ENCODE results near the gene ELOVL2. TPM values are rescaled to one million over a fixed set of nuclear protein-coding genes. Genes with fewer than 3 reads are reported as not detected.
"Not testable (repeated sequence)": the region's sequence is repeated elsewhere in the genome, so short reads cannot be mapped to it uniquely, and the experiment has no call there.

The ELOVL2 gene
- total and polyA plus RNA-seq, 10 of the 15 experiments (the other 5 are each of a cell fraction or from before 2014, with no cell fraction given) = 0.01 to 0.03 TPM; not detected in 8

DNA sequence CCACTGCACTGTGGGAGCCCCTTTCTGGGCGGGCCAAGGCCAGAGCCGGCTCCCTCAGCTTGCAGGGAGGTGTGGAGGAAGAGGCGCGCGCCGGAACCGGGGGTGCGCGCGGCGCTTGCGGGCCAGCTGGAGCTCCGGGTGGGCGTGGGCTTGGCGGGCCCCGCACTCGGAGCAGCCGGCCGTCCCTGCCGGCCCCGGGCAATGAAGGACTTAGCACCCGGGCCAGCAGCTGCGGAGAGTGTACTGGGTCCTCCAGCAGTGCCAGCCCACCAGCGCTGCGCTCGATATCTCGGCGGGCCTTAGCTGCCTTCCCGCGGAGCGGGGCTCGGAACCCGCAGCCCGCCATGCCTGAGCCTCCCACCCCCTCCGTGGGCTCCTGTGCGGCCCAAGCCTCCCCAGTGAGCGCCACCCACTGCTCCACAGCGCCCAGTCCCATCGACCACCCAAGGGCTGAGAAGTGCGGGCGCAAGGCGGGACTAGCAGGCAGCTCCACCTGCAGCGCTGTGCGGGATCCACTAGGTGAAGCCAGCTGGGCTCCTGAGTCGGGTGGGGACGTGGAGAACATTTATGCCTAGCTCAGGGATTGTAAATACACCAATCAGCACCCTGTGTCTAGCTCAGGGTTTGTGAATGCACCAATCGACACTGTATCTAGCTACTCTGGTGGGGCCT, 43.2 kb upstream of the ELOVL2 start:
- H3K4me2 ChIP-seq (ENCODE audit: control insufficient read depth, insufficient read depth); H3K27ac ChIP-seq (ENCODE audit: control insufficient read depth, insufficient read depth); FAIRE-seq; H3K79me2 ChIP-seq (ENCODE audit: control insufficient read depth, insufficient read depth, low read length); H3K9me3 ChIP-seq (replicated peaks; ENCODE audit: control insufficient read depth, insufficient read depth, low read length); RAD21 ChIA-PET (ENCODE audit: unreplicated experiment); H4K20me1 ChIP-seq (ENCODE audit: control insufficient read depth, insufficient read depth); POLR2A ChIA-PET; H3K36me3 ChIP-seq (ENCODE audit: control insufficient read depth in 2 of 2, insufficient read depth in 2 of 2, low read length in 1 of 2); intact Hi-C loops (cut with micrococcal nuclease; ENCODE audit: unreplicated experiment); in situ Hi-C loops (cut with MboI); BruUV-seq (replicated peaks); ATAC-seq; H3K9ac ChIP-seq (ENCODE audit: control insufficient read depth, insufficient read depth, low read length); CTCF ChIA-PET; H3K4me3 ChIP-seq; H3K27me3 ChIP-seq (replicated peaks in 1 of 2; ENCODE audit: control insufficient read depth in 2 of 2, insufficient read depth in 2 of 2, low read length in 1 of 2); H3K4me1 ChIP-seq (ENCODE audit: control insufficient read depth, insufficient read depth, low read length); H2AFZ ChIP-seq (ENCODE audit: control insufficient read depth, low read depth, low read length); DNase-seq (ENCODE audit: low read depth, low spot score): not testable (repeated sequence)
- WGBS (ENCODE audit: insufficient coverage, insufficient replicate concordance, low lambda C conversion rate, missing lambda C conversion rate) = 78% methylated on average over 31 of the region's 47 CpGs
- SMC1A ChIA-PET (ENCODE audit: uncharacterized antibody, unreplicated experiment) = interaction anchor here (1.2 kb wide), 1 partner anchor 409 kb away, joined by 5 read pairs; no protein-coding TSS in a partner anchor

GRCh38 chr6:11085758-11086435, 41.8 kb upstream of the ELOVL2 start:
- Histone ChIP-seq H3K4me2 (ENCODE audit: control insufficient read depth, insufficient read depth) (no peak overlapping the region), H4K20me1 (ENCODE audit: control insufficient read depth, insufficient read depth) (no peaks in the 10 kb centered on the region), H3K9me3 (replicated peaks; ENCODE audit: control insufficient read depth, insufficient read depth, low read length) (no peaks in the 10 kb centered on the region), H3K79me2 (ENCODE audit: control insufficient read depth, insufficient read depth, low read length) (no peaks in the 10 kb centered on the region), H2AFZ (ENCODE audit: control insufficient read depth, low read depth, low read length) (no peak overlapping the region), H3K4me3 (no peak overlapping the region), H3K27me3 (replicated peaks in 1 of 2; ENCODE audit: control insufficient read depth in 2 of 2, insufficient read depth in 2 of 2, low read length in 1 of 2) (no peaks in the 10 kb centered on the region), H3K4me1 (ENCODE audit: control insufficient read depth, insufficient read depth, low read length) (no peaks in the 10 kb centered on the region), H3K36me3 (ENCODE audit: control insufficient read depth in 2 of 2, insufficient read depth in 2 of 2, low read length in 1 of 2) (no peaks in the 10 kb centered on the region), H3K9ac (ENCODE audit: control insufficient read depth, insufficient read depth, low read length) (no peak overlapping the region), H3K27ac (ENCODE audit: control insufficient read depth, insufficient read depth) (no peak overlapping the region)
- no TSS peak for BruUV-seq (replicated peaks)
- ChIA-PET RAD21 (ENCODE audit: unreplicated experiment) (no interaction called here), CTCF (interaction anchor here (0.6 kb wide), 1 partner anchor 443 kb away, joined by 4 read pairs; no protein-coding TSS in a partner anchor), POLR2A (no interaction called here), SMC1A (ENCODE audit: uncharacterized antibody, unreplicated experiment) (interaction anchor here (1.6 kb wide), 1 partner anchor 13 kb away, joined by 3 read pairs; no protein-coding TSS in a partner anchor)
- TF ChIP-seq HSF1 (IDR thresholded peaks at IDR 0.05; ENCODE audit: low read depth, low read length) (no peak), CREM (IDR thresholded peaks at IDR 0.05; ENCODE audit: low read depth) (no peak), SREBF2 (IDR thresholded peaks at IDR 0.05; ENCODE audit: low read length) (no peak), POU2F2 (IDR thresholded peaks at IDR 0.05; ENCODE audit: borderline replicate concordance, low read depth, low read length) (no peak)
- ATAC-seq = no peak
- in situ Hi-C loops (cut with MboI) (no loop called here), intact Hi-C loops (cut with micrococcal nuclease; ENCODE audit: unreplicated experiment) (no loop called here)
- WGBS (ENCODE audit: insufficient coverage, insufficient replicate concordance, low lambda C conversion rate, missing lambda C conversion rate) = 30% methylated on average over 3 of the region's 3 CpGs
- no peak for FAIRE-seq
- DNase-seq (ENCODE audit: low read depth, low spot score) = no peak

Data from GM12878 (cell line).